ENCODE measurements around the gene TMPRSS13. TPM values are rescaled to one million over a fixed set of nuclear protein-coding genes. Genes with fewer than 3 reads are reported as not detected.
A peak's percentile ranks its signal among the peaks of the same experiment; 100 is the strongest.
"Not testable (repeated sequence)": the region's sequence is repeated elsewhere in the genome, so short reads cannot be mapped to it uniquely, and the experiment has no call there.

The TMPRSS13 gene
- total RNA-seq (1.9 TPM), polyA plus RNA-seq (ENCODE audit: insufficient read depth, low read depth, low replicate concordance) (1.2 TPM)
- long read RNA-seq, donor 1, result 0 reads
- long read RNA-seq, donor 2, result 0 reads
- long read RNA-seq, donor 3, result 0 reads
- long read RNA-seq, donor 4, result 0 reads
- long read RNA-seq, donor 5, result 0 reads
- long read RNA-seq, donor 6, result 0 reads
- long read RNA-seq, donor 7, partial matches to known transcripts, result 0 of 3 reads
- long read RNA-seq, donor 7, other reads (novel, unspliced or antisense), result 2 of 3 reads
- long read RNA-seq, donor 8, result 0 reads
- long read RNA-seq, donor 9, partial matches to known transcripts, result 0 of 1 reads
- long read RNA-seq, donor 9, other reads (novel, unspliced or antisense), result 0 of 1 reads
- long read RNA-seq, donor 10, result 0 reads

DNA sequence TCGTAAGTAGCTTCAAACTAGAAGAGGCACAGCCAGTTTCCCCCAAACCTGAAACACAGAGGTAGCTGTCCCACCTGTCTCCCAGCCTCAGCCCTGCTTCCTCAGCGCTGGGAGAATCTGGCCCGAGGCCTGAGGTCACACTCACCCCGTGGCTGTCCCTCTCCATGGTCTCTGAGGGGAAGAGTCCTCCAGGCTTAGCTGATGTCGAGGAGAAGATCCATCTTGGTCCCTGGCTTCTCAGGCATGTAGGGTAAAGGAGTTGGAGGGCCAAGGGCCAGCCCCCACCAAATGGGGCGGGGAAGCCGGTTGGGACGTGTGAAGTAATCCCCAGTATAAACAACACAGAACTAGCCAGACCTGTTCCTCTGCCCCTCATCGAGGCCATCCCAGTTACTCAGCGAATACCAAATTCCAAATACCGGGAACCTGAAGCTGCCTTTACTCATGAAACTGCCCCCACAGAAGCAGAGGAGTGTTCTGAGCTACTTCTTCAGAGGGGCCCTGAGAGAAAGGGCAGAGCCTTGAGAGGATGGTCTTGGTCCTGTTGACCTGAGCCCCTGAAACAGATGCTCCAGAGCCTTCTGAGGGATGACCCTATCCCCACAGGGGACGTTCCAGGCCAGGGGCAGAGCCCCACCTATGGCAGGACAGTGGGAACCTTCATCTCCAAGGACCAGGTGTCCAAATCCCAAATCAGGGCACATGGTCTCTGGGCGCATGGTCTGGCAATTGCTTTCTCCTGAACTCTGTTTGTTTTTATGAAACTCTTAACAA is at the start of gene TMPRSS13:
TMPRSS13 (minus strand) TSS at position 261 of the 774 bp plus-strand sequence; CDS start at position 166, 95 bp downstream.
- Histone ChIP-seq H3K36me3 (ENCODE audit: control insufficient read depth in 2 of 3, insufficient read depth in 3 of 3, low read length in 3 of 3) (no peaks in the 10 kb centered on the region), H3K4me1 (ENCODE audit: control insufficient read depth in 2 of 3, insufficient read depth in 2 of 3, low read depth in 1 of 3, low read length in 3 of 3) (no peaks in the 10 kb centered on the region), H3K27ac (ENCODE audit: low read depth in 2 of 2, low read length in 2 of 2) (no peak within 1 kb of the TSS), H3K4me3 (ENCODE audit: low read length in 3 of 3) (no peak within 1 kb of the TSS), H3K27me3 (ENCODE audit: control insufficient read depth, insufficient read depth, low read length) (no peaks in the 10 kb centered on the region), H3K9me3 (ENCODE audit: control insufficient read depth in 2 of 3, insufficient read depth in 1 of 3, low read length in 3 of 3) (no peaks in the 10 kb centered on the region), H3K9ac (ENCODE audit: low read length in 3 of 3) (no peak within 1 kb of the TSS)
- TF ChIP-seq, protein P1, sequence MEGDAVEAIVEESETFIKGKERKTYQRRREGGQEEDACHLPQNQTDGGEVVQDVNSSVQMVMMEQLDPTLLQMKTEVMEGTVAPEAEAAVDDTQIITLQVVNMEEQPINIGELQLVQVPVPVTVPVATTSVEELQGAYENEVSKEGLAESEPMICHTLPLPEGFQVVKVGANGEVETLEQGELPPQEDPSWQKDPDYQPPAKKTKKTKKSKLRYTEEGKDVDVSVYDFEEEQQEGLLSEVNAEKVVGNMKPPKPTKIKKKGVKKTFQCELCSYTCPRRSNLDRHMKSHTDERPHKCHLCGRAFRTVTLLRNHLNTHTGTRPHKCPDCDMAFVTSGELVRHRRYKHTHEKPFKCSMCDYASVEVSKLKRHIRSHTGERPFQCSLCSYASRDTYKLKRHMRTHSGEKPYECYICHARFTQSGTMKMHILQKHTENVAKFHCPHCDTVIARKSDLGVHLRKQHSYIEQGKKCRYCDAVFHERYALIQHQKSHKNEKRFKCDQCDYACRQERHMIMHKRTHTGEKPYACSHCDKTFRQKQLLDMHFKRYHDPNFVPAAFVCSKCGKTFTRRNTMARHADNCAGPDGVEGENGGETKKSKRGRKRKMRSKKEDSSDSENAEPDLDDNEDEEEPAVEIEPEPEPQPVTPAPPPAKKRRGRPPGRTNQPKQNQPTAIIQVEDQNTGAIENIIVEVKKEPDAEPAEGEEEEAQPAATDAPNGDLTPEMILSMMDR (IDR thresholded peaks at IDR 0.05; ENCODE audit: borderline replicate concordance, extremely low read depth, insufficient read depth), result no peak
- intact Hi-C loops (cut with DNase I), result no loop called here
- no peak for FAIRE-seq
- peak in 4 of 5 donors; percentile 35 to 79 (median 40) for DNase-seq

DNA sequence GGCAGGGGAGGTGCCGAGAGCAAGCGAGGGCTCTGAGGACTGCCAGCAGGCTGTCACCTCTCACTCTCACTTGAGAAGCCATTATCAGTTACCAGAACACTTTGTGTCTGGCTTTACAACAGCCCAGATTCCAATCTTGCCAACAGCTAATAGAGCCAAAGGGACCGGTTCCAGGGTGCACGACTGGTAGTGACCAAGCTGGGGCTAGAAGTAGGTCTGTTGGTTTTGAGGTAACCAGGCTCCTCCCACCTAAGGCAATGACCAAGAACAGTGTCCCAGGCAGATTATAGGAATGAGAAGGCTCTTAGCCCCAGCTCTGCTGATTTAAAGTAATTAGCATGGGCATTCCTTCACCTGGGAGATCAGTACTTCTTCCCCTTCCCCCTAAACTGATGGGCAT is 49.8 kb upstream of the TMPRSS13 start:
- FAIRE-seq (no peak), DNase-seq (no peak)
- intact Hi-C loops (cut with DNase I), result no loop called here

GRCh38 chr11:117978291-117978910 is 49.2 kb upstream of the TMPRSS13 start:
- H3K27ac ChIP-seq (ENCODE audit: low read depth in 2 of 2, low read length in 2 of 2); DNase-seq; H3K9me3 ChIP-seq (ENCODE audit: control insufficient read depth in 2 of 3, insufficient read depth in 1 of 3, low read length in 3 of 3); H3K9ac ChIP-seq (ENCODE audit: low read length in 3 of 3); H3K4me1 ChIP-seq (ENCODE audit: control insufficient read depth in 2 of 3, insufficient read depth in 2 of 3, low read depth in 1 of 3, low read length in 3 of 3); H3K4me3 ChIP-seq (ENCODE audit: low read length in 3 of 3); FAIRE-seq; H3K27me3 ChIP-seq (ENCODE audit: control insufficient read depth, insufficient read depth, low read length); intact Hi-C loops (cut with DNase I); H3K36me3 ChIP-seq (ENCODE audit: control insufficient read depth in 2 of 3, insufficient read depth in 3 of 3, low read length in 3 of 3): not testable (repeated sequence)

More for the DNA sequence above, 49.8 kb upstream of the TMPRSS13 start:
- Histone ChIP-seq H3K4me3 (ENCODE audit: low read length in 3 of 3) (no peak overlapping the region), H3K9me3 (ENCODE audit: control insufficient read depth in 2 of 3, insufficient read depth in 1 of 3, low read length in 3 of 3) (no peaks in the 10 kb centered on the region), H3K36me3 (ENCODE audit: control insufficient read depth in 2 of 3, insufficient read depth in 3 of 3, low read length in 3 of 3) (no peaks in the 10 kb centered on the region), H3K27ac (ENCODE audit: low read depth in 2 of 2, low read length in 2 of 2) (no peak overlapping the region), H3K27me3 (ENCODE audit: control insufficient read depth, insufficient read depth, low read length) (no peaks in the 10 kb centered on the region), H3K4me1 (ENCODE audit: control insufficient read depth in 2 of 3, insufficient read depth in 2 of 3, low read depth in 1 of 3, low read length in 3 of 3) (no peaks in the 10 kb centered on the region), H3K9ac (ENCODE audit: low read length in 3 of 3) (no peak overlapping the region)
- TF ChIP-seq, protein P1 (IDR thresholded peaks at IDR 0.05; ENCODE audit: borderline replicate concordance, extremely low read depth, insufficient read depth), result no peak

DNA sequence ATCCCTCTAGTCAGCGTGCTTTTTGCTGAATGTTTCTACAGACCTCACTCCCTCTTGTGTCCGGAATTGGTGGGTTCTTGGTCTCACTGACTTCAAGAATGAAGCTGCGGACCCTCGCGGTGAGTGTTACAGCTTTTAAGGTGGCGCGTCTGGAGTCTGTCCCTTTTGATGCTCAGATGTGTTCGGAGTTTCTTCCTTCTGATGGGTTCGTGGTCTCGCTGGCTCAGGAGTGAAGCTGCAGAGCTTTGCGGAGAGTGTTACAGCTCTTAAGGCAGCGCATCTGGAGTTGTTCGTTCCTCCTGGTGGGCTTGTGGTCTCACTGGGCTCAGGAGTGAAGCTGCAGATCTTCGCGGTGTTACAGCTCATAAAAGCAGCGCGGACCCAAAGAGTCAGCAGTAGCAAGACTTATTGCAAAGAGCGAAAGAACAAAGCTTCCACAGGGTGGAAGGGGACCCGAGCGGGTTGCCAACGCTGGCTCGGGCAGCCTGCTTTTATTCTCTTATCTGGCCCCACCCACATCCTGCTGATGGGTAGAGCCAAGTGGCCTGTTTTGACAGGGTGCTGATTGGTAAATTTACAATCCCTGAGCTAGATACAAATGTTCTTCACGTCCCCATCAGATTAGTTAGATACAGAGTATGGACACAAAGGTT is 48.5 kb upstream of the TMPRSS13 start:
- H3K9me3 ChIP-seq (ENCODE audit: control insufficient read depth in 2 of 3, insufficient read depth in 1 of 3, low read length in 3 of 3); H3K27ac ChIP-seq (ENCODE audit: low read depth in 2 of 2, low read length in 2 of 2); DNase-seq; H3K4me3 ChIP-seq (ENCODE audit: low read length in 3 of 3); FAIRE-seq; H3K27me3 ChIP-seq (ENCODE audit: control insufficient read depth, insufficient read depth, low read length); H3K9ac ChIP-seq (ENCODE audit: low read length in 3 of 3); H3K36me3 ChIP-seq (ENCODE audit: control insufficient read depth in 2 of 3, insufficient read depth in 3 of 3, low read length in 3 of 3); intact Hi-C loops (cut with DNase I); H3K4me1 ChIP-seq (ENCODE audit: control insufficient read depth in 2 of 3, insufficient read depth in 2 of 3, low read depth in 1 of 3, low read length in 3 of 3): not testable (repeated sequence)

Measured in kidney (tissue), 22 donors.